ENCODE data around the gene AGRP.

- TF ChIP-seq POLR2A (IDR thresholded peaks at IDR 0.05; ENCODE audit: low read depth, low read length) = no peak
- TF ChIP-seq POLR2AphosphoS5 (IDR thresholded peaks at IDR 0.05; ENCODE audit: low read depth, low read length) = no peak
- no peak for TF ChIP-seq TAF1 (IDR thresholded peaks at IDR 0.05; ENCODE audit: borderline replicate concordance, low read depth, low read length)
Measured at GRCh38 chr16:67458121-67458641, 25.2 kb downstream of the AGRP start.
